K562 (cell line): ENCODE measurements around the gene ZNF774. TPM values are rescaled to one million over a fixed set of nuclear protein-coding genes. Genes with fewer than 3 reads are reported as not detected.

ENCODE experiments used
- E2F5 ChIP-seq: sonication (generic); formaldehyde crosslinking; IDR thresholded peaks from 2 replicates; pipeline ENCODE4 v1.8.0; 2022; ENCODE audit warnings: mild to moderate bottlenecking, missing genetic modification reagents
- HDAC6 ChIP-seq: IDR thresholded peaks from 2 replicates; pipeline ENCODE4 v1.6.1; 2012; ENCODE audit warnings: low read depth, mild to moderate bottlenecking, control low read depth, inconsistent platforms, low read length, moderate library complexity
- HOXB6 ChIP-seq: fragments of 250-450 bp; sonication (Bioruptor Pico); IDR thresholded peaks from 2 replicates; pipeline ENCODE4 v1.5.1; 2022; ENCODE audit warnings: mild to moderate bottlenecking, borderline replicate concordance
- NUFIP1 ChIP-seq: fragments of 450-650 bp; IDR thresholded peaks from 2 replicates; pipeline ENCODE4 v1.6.1; 2018; ENCODE audit not compliant: partially characterized antibody
- PRDM10 ChIP-seq: fragments of 450-650 bp; IDR thresholded peaks from 2 replicates; pipeline ENCODE4 v1.6.1; 2018; ENCODE audit not compliant: partially characterized antibody
- SRF ChIP-seq, 2 experiments: fragments of 250-450, 450-650 bp in 1 of 2; sonication (Bioruptor Pico) in 1 of 2; sonication (generic) in 1 of 2; formaldehyde crosslinking; IDR thresholded peaks; 2 replicates each; pipeline versions ENCODE4 v1.5.0 to v1.5.1; 2020 to 2022; ENCODE audit warnings: mild to moderate bottlenecking in 1 of 2, missing genetic modification reagents in 1 of 2
- XRCC4 ChIP-seq: IDR thresholded peaks from one replicate; pipeline ENCODE4 v1.6.1; 2011; ENCODE audit not compliant: insufficient read depth, insufficient read length; ENCODE audit errors: extremely low read depth
- ZBTB11 ChIP-seq, 3 experiments: fragments of 200-800 bp in 1 of 3; fragments of 250-450 bp in 1 of 3; fragments of 450-650 bp in 1 of 3; sonication (Bioruptor Pico) in 1 of 3; sonication (Bioruptor generic) in 1 of 3; formaldehyde crosslinking in 1 of 3; IDR thresholded peaks; 2 replicates each; pipeline versions ENCODE4 v1.6.1 to v1.8.0; 2016 to 2022; ENCODE audit warnings: mild to moderate bottlenecking in 2 of 3, missing genetic modification characterization in 2 of 3, missing compliant biosample characterization in 1 of 3, moderate library complexity in 1 of 3
- ZBTB7A ChIP-seq: IDR thresholded peaks from 2 replicates; pipeline ENCODE4 v1.6.1; 2011; ENCODE audit warnings: low read depth, mild to moderate bottlenecking, low read length, moderate library complexity, borderline replicate concordance; ENCODE audit not compliant: control insufficient read depth
- ZNF174 ChIP-seq: fragments of 250-450 bp; sonication (Bioruptor Pico); IDR thresholded peaks from 2 replicates; pipeline ENCODE4 v1.4.0; 2020; ENCODE audit warnings: mild to moderate bottlenecking
- ZNF507 ChIP-seq: conservative IDR thresholded peaks from 2 replicates; pipeline ENCODE4 v1.6.1; 2017; ENCODE audit warnings: missing genetic modification characterization, missing compliant biosample characterization
- ZNF518B ChIP-seq: fragments of 250-450 bp; sonication (Bioruptor Pico); IDR thresholded peaks from 2 replicates; pipeline ENCODE4 v1.5.0; 2021; ENCODE audit warnings: mild to moderate bottlenecking, moderate library complexity
- ZNF79 ChIP-seq: fragments of 250-450 bp; sonication (Bioruptor Pico); IDR thresholded peaks from 2 replicates; pipeline ENCODE4 v1.4.0; 2020; ENCODE audit warnings: low read depth, mild to moderate bottlenecking, moderate library complexity
- polyA plus RNA-seq, 8 experiments: library from polyadenylated mRNA; depleted of rRNA in 4 of 8; stranded (reverse) in 5 of 8; unstranded in 3 of 8; fragments of >200 nt; fragmentation: Nextera tagmentation in 2 of 8; fragmentation: Illumina TruSeq in 1 of 8; extraction: Ambion mirVana in 2 of 8; extraction: Trizol in 1 of 8; gene quantifications; 2 replicates each; pipeline versions ENCODE4 v1.2.1 to v1.2.3, GENCODE V29; 2011 to 2014; ENCODE audit warnings: inconsistent platforms in 1 of 8, missing spikeins in 1 of 8
- total RNA-seq, 7 experiments: library from RNA; depleted of rRNA in 6 of 7; stranded (reverse); fragments of >200 nt in 6 of 7; fragmentation: Illumina TruSeq in 2 of 7; extraction: Trizol in 2 of 7; gene quantifications; 2 replicates each; pipeline versions ENCODE4 v1.2.1 to v1.2.3, GENCODE V29; 2011 to 2021; ENCODE audit warnings: low replicate concordance in 1 of 7

Gene ZNF774
- total and polyA plus RNA-seq, 9 of the 15 experiments (the other 6 are each of a cell fraction or from before 2014, with no cell fraction given), result 0.32 to 2.0 (median 1.2) TPM

- no peak for TF ChIP-seq XRCC4
- no peak for TF ChIP-seq E2F5 (CRISPR knock-in tag)
- no peak for TF ChIP-seq ZNF79
- no peak for TF ChIP-seq ZBTB11 (CRISPR knock-in tag; IDR thresholded peaks at IDR 0.05)
- no peak for TF ChIP-seq ZNF507 (tag)
- TF ChIP-seq ZBTB7A, result peak; percentile 65; the same call in 1 of the 2 replicates
- TF ChIP-seq ZNF518B, result no peak
- TF ChIP-seq HDAC6, result no peak
- TF ChIP-seq SRF (CRISPR knock-in tag; IDR thresholded peaks at IDR 0.05), result peak in 1 of 2 experiments; percentile 90; a peak in 2 of 4 replicates
- no peak for TF ChIP-seq HOXB6
- no peak for TF ChIP-seq NUFIP1
- TF ChIP-seq ZNF174 (CRISPR knock-in tag), result no peak
- TF ChIP-seq PRDM10, result no peak
Observed at GRCh38 chr15:90387534-90388461, 35.7 kb downstream of the ZNF774 start, which contains the start of gene IQGAP1 (continued).
